GM12878 (cell line): Measurements from ENCODE around the gene KIRREL3. TPM values are rescaled to one million over a fixed set of nuclear protein-coding genes. Genes with fewer than 3 reads are reported as not detected.

ENCODE experiments used
- ATAC-seq: fragments of 200-7000 bp; cut with Tn5 transposase; 3 replicates; pipeline ENCODE4 v1.9.1; 2020; ENCODE audit warnings: mild to moderate bottlenecking, moderate library complexity
- BruUV-seq: library from RNA; stranded (reverse); fragments of 400-500 nt; replicated peaks from 2 replicates; lab custom pipeline; 2021; lab: Mats Ljungman, UMichigan
- CTCF ChIA-PET: fragments of 300-600 bp; sonication (Branson Sonifier 250); formaldehyde crosslinking; extraction: SDS; loops from one replicate; lab custom pipeline; 2021; ENCODE audit warnings: inconsistent platforms; lab: Yijun Ruan, JAX
- POLR2A ChIA-PET: fragments of 350-600 bp; formaldehyde crosslinking; extraction: SDS; loops from one replicate; lab custom pipeline; 2021; ENCODE audit warnings: inconsistent platforms; lab: Charles Lee
- RAD21 ChIA-PET: fragments of 300-600 bp; sonication (Branson Sonifier 250); formaldehyde crosslinking; loops from one replicate; lab custom pipeline; 2023; ENCODE audit warnings: antibody characterized with exemption; ENCODE audit not compliant: unreplicated experiment; lab: Charles Lee
- SMC1A ChIA-PET: fragments of 300-600 bp; sonication (Branson Sonifier 250); formaldehyde crosslinking; loops from one replicate; lab custom pipeline; 2023; ENCODE audit not compliant: unreplicated experiment, uncharacterized antibody; lab: Charles Lee
- DNase-seq: peaks from one replicate; pipeline ENCODE4 v3.0.0-alpha.2; 2011; ENCODE audit warnings: low read depth, low spot score
- FAIRE-seq: peaks from 3 replicates; lab custom pipeline; 2011; peaks lifted over from hg19 to GRCh38; lab: Jason Lieb, UNC
- H2AFZ ChIP-seq: 2 replicates; pipeline ENCODE4 v1.6.0; 2011; ENCODE audit warnings: low read depth, low read length, control low read depth; ENCODE audit not compliant: control insufficient read depth
- H3K27ac ChIP-seq: 2 replicates; pipeline ENCODE4 v1.5.1; 2011; ENCODE audit warnings: control low read depth; ENCODE audit not compliant: control insufficient read depth, insufficient read depth
- H3K27me3 ChIP-seq, 2 experiments: replicated peaks in 1 of 2; 2 replicates each; pipeline versions ENCODE4 v1.6.0 to v1.6.1; 2011; ENCODE audit warnings: low read length in 1 of 2; ENCODE audit not compliant: control insufficient read depth in 2 of 2, insufficient read depth in 2 of 2
- H3K36me3 ChIP-seq, 2 experiments: 2 replicates each; pipeline ENCODE4 v1.5.1; 2011; ENCODE audit warnings: low read length in 1 of 2; ENCODE audit not compliant: control insufficient read depth in 2 of 2, insufficient read depth in 2 of 2
- H3K4me1 ChIP-seq: 2 replicates; pipeline ENCODE4 v1.6.1; 2011; ENCODE audit warnings: mild to moderate bottlenecking, low read length, moderate library complexity, mixed read lengths; ENCODE audit not compliant: control insufficient read depth, insufficient read depth
- H3K4me2 ChIP-seq: 2 replicates; pipeline ENCODE4 v1.6.0; 2011; ENCODE audit warnings: control low read depth; ENCODE audit not compliant: control insufficient read depth, insufficient read depth
- H3K4me3 ChIP-seq: fragments of 200-600 bp; sonication (generic); 2 replicates; pipeline ENCODE4 v1.5.1; 2016
- H3K79me2 ChIP-seq: 2 replicates; pipeline ENCODE4 v1.6.0; 2011; ENCODE audit warnings: low read length; ENCODE audit not compliant: control insufficient read depth, insufficient read depth
- H3K9ac ChIP-seq: 2 replicates; pipeline ENCODE4 v1.8.0; 2011; ENCODE audit warnings: low read length, control low read depth, mixed read lengths; ENCODE audit not compliant: control insufficient read depth, insufficient read depth
- H3K9me3 ChIP-seq: replicated peaks from 3 replicates; pipeline ENCODE4 v1.5.1; 2011; ENCODE audit warnings: mild to moderate bottlenecking, low read length; ENCODE audit not compliant: control insufficient read depth, insufficient read depth
- H4K20me1 ChIP-seq: 2 replicates; pipeline ENCODE4 v1.6.0; 2011; ENCODE audit not compliant: control insufficient read depth, insufficient read depth
- BCL3 ChIP-seq: IDR thresholded peaks from 2 replicates; pipeline ENCODE4 v1.6.1; 2011; ENCODE audit warnings: borderline replicate concordance, low read depth, mild to moderate bottlenecking, moderate library complexity, low read length; ENCODE audit not compliant: insufficient read depth, poor library complexity, severe bottlenecking
- CBX5 ChIP-seq: sonication (generic); IDR thresholded peaks from 2 replicates; pipeline ENCODE4 v1.6.1; 2016; ENCODE audit warnings: low read depth, moderate library complexity, mild to moderate bottlenecking, inconsistent platforms
- DPF2 ChIP-seq: fragments of 450-650 bp; IDR thresholded peaks from 2 replicates; pipeline ENCODE4 v1.6.1; 2017; ENCODE audit warnings: mild to moderate bottlenecking
- IKZF2 ChIP-seq, 2 experiments: fragments of 450-650 bp; IDR thresholded peaks; 2 replicates each; pipeline ENCODE4 v1.6.1; 2017; ENCODE audit warnings: mild to moderate bottlenecking in 2 of 2, moderate library complexity in 2 of 2
- POU2F2 ChIP-seq: IDR thresholded peaks from 3 replicates; pipeline ENCODE4 v1.6.1; 2011; ENCODE audit warnings: low read depth, mild to moderate bottlenecking, low read length, borderline replicate concordance
- RB1 ChIP-seq: fragments of 450-650 bp; formaldehyde crosslinking; IDR thresholded peaks from 2 replicates; pipeline ENCODE4 v1.6.1; 2017; ENCODE audit warnings: mild to moderate bottlenecking, borderline replicate concordance
- SIN3A ChIP-seq: IDR thresholded peaks from 2 replicates; pipeline ENCODE4 v1.6.1; 2012; ENCODE audit warnings: low read depth, low read length, improper control_type of control experiment
- STAT1 ChIP-seq: fragments of 450-650 bp; conservative IDR thresholded peaks from 2 replicates; pipeline ENCODE4 v1.6.1; 2014; ENCODE audit warnings: antibody characterized with exemption, mild to moderate bottlenecking
- ZBED1 ChIP-seq: IDR thresholded peaks from 2 replicates; pipeline ENCODE4 v1.6.1; 2016; ENCODE audit warnings: borderline replicate concordance
- ZNF217 ChIP-seq: fragments of 450-650 bp; IDR thresholded peaks from 2 replicates; pipeline ENCODE4 v1.6.1; 2017; ENCODE audit warnings: antibody characterized with exemption, mild to moderate bottlenecking
- WGBS: methylation state at CpG from one replicate; pipeline ENCODE4 v1.1.6; 2016; ENCODE audit warnings: low lambda C conversion rate; ENCODE audit not compliant: insufficient replicate concordance, insufficient coverage; ENCODE audit errors: missing lambda C conversion rate; 5-methylcytosine and 5-hydroxymethylcytosine counted together
- in situ Hi-C: fragments of 300-500 bp; cut with MboI; formaldehyde crosslinking; loops from 9 replicates; pipeline ENCODE4 v1.14.3; 2018; ENCODE audit warnings: mixed read lengths
- intact Hi-C: fragments of 100-400 bp; cut with micrococcal nuclease; formaldehyde crosslinking; loops from one replicate; pipeline ENCODE4 v1.14.2; 2022; ENCODE audit not compliant: unreplicated experiment
- polyA plus RNA-seq, 11 experiments: library from polyadenylated mRNA; depleted of rRNA in 4 of 11; unstranded in 6 of 11; stranded (reverse) in 5 of 11; fragments of >200 nt; fragmentation: Nextera tagmentation in 4 of 11; fragmentation: Illumina TruSeq in 1 of 11; extraction: Ambion mirVana in 4 of 11; extraction: Trizol in 1 of 11; gene quantifications; 1 replicate in 1 of 11; 2 replicates in 10 of 11; pipeline versions ENCODE4 v1.2.1 to v1.2.3, GENCODE V29; 2011 to 2016; ENCODE audit warnings: inconsistent platforms in 2 of 11, missing spikeins in 2 of 11, low read depth in 1 of 11
- total RNA-seq, 4 experiments: library from RNA; depleted of rRNA in 3 of 4; stranded (reverse); fragments of >200 nt in 3 of 4; fragmentation: Illumina TruSeq in 1 of 4; extraction: Trizol in 1 of 4; gene quantifications; 2 replicates each; pipeline versions ENCODE4 v1.2.1 to v1.2.3, GENCODE V29; 2013 to 2021

The KIRREL3 gene
- total and polyA plus RNA-seq, 10 of the 15 experiments (the other 5 are each of a cell fraction or from before 2014, with no cell fraction given) = under 0.01 TPM; not detected in 9

DNA sequence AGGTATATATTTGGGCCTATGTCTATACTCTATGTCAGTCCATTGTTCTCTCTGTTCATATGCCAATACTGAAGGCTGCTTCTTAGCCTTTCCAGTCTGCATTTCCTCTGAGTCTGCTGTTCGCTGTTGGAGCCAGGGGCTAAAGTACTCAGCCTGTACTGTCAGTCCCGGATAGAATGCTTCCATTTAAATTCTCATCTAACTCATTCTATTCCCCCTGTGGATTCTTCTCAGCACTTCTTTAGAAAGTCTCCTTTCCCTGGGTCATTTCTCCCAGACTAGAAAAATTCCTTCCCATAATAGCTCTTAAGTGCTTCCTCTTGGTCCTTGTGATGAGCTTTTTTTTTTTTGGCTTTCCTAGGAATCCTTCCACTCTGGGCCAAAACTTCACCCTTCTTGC, 293.1 kb downstream of the KIRREL3 start (continued):
- TF ChIP-seq RB1 (no peak), ZNF217 (no peak), ZBED1 (no peak), CBX5 (no peak), DPF2 (no peak), SIN3A (no peak), POU2F2 (no peak), STAT1 (no peak)

DNA sequence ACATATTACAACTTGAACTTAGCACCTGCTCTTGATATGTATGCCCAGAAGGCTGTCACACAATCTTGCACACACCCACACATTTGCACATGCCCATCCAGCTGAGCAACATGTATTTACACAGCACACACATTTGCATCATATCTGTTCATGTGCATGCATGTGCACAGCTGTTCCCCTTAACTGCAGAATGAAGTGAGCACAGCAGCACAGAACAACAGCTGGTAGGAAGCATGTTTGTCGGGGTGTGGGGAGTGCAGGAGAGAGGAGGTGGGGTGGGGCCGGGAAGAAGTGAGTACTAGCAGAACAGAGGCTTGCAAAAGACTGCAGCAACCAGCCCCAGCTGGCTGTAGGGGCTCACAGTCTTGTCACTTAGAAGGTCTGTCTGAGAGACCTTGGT, 296.5 kb downstream of the KIRREL3 start:
- no peaks in the 10 kb centered on the region for H3K36me3 ChIP-seq
- ChIA-PET POLR2A (no interaction called here), SMC1A (no interaction called here), RAD21 (no interaction called here), CTCF (no interaction called here)
- TF ChIP-seq IKZF2 (IDR thresholded peaks at IDR 0.05) = no peak
- peak; percentile 63 for TF ChIP-seq BCL3
- ATAC-seq (no peak), FAIRE-seq (no peak), DNase-seq (no peak)
- no peak overlapping the region for H3K9ac ChIP-seq
- H3K4me2 ChIP-seq = no peak overlapping the region
- H3K9me3 ChIP-seq = no peaks in the 10 kb centered on the region; the same call in 2 of the 3 replicates
- H3K27ac ChIP-seq = no peak overlapping the region
- H3K27me3 ChIP-seq = no peaks in the 10 kb centered on the region
- H4K20me1 ChIP-seq = no peaks in the 10 kb centered on the region
- 0% methylated on average over 2 of the region's 2 CpGs for WGBS
- H3K4me3 ChIP-seq = no peak overlapping the region
- H2AFZ ChIP-seq = no peak overlapping the region
- no peaks in the 10 kb centered on the region for H3K79me2 ChIP-seq
- peaks cover 16% of the 10 kb centered on the region for H3K4me1 ChIP-seq
- in situ Hi-C loops (no loop called here), intact Hi-C loops (loop anchor here (5.0 to 10.0 kb wide), 2 partner anchors 97 to 389 kb away; no protein-coding TSS in a partner anchor)
- no TSS peak for BruUV-seq
